Loucy (cell line): ENCODE measurements around the gene IL2RG.

ENCODE experiments used
- H2AFZ ChIP-seq: fragments of 200-600 bp; sonication (generic); 2 replicates; pipeline ENCODE4 v1.6.0; 2016; ENCODE audit warnings: antibody characterized with exemption, mild to moderate bottlenecking, low read length, moderate library complexity
- H3F3A ChIP-seq: fragments of 200-600 bp; 2 replicates; pipeline ENCODE4 v1.6.0; 2016; ENCODE audit warnings: antibody characterized with exemption, low read depth, mild to moderate bottlenecking
- H3K27me3 ChIP-seq: fragments of 200-600 bp; sonication (generic); 2 replicates; pipeline ENCODE4 v1.6.1; 2014; ENCODE audit warnings: low read length, mild to moderate bottlenecking; ENCODE audit not compliant: insufficient read depth, poor library complexity, severe bottlenecking
- H3K36me3 ChIP-seq: fragments of 200-600 bp; sonication (generic); 2 replicates; pipeline ENCODE4 v1.6.1; 2016; ENCODE audit warnings: low read length; ENCODE audit not compliant: insufficient read depth
- H3K4me1 ChIP-seq: fragments of 200-600 bp; sonication (generic); 2 replicates; pipeline ENCODE4 v1.5.1; 2014; ENCODE audit warnings: low read length, mild to moderate bottlenecking; ENCODE audit not compliant: insufficient read depth, poor library complexity, severe bottlenecking
- H3K4me2 ChIP-seq: fragments of 200-600 bp; sonication (generic); 2 replicates; pipeline ENCODE4 v1.6.0; 2014; ENCODE audit warnings: antibody characterized with exemption, low read length, low read depth, mild to moderate bottlenecking; ENCODE audit not compliant: poor library complexity, severe bottlenecking
- H3K4me3 ChIP-seq: fragments of 200-600 bp; sonication (generic); 2 replicates; pipeline ENCODE4 v1.5.1; 2014; ENCODE audit warnings: low read length, mild to moderate bottlenecking, mixed read lengths; ENCODE audit not compliant: poor library complexity, severe bottlenecking
- H3K79me2 ChIP-seq: fragments of 200-600 bp; sonication (generic); 2 replicates; pipeline ENCODE4 v1.6.1; 2014; ENCODE audit warnings: low read length; ENCODE audit not compliant: insufficient read depth
- H3K9ac ChIP-seq: fragments of 200-600 bp; sonication (generic); 2 replicates; pipeline ENCODE4 v1.6.0; 2014; ENCODE audit warnings: mild to moderate bottlenecking, low read depth, low read length, moderate library complexity; ENCODE audit not compliant: poor library complexity, severe bottlenecking
- H3K9me2 ChIP-seq: fragments of 200-600 bp; sonication (generic); replicated peaks from 2 replicates; pipeline ENCODE4 v1.6.1; 2016; ENCODE audit warnings: low read depth, low read length, mixed read lengths
- H3K9me3 ChIP-seq: fragments of 200-600 bp; sonication (generic); 2 replicates; pipeline ENCODE4 v1.6.1; 2014; ENCODE audit warnings: mild to moderate bottlenecking, antibody characterized with exemption, low read length, low read depth; ENCODE audit not compliant: insufficient read depth
- H4K20me1 ChIP-seq: fragments of 200-600 bp; sonication (generic); 2 replicates; pipeline ENCODE4 v1.6.0; 2014; ENCODE audit warnings: antibody characterized with exemption, low read length, mild to moderate bottlenecking; ENCODE audit not compliant: insufficient read depth, poor library complexity, severe bottlenecking
- CTCF ChIP-seq: fragments of 200-600 bp; sonication (generic); conservative IDR thresholded peaks from 2 replicates; pipeline ENCODE4 v1.5.1; 2014; ENCODE audit warnings: mild to moderate bottlenecking, antibody characterized with exemption, low read length
- EZH2phosphoT487 ChIP-seq: fragments of 200-600 bp; IDR thresholded peaks from 2 replicates; pipeline ENCODE4 v1.6.1; 2018; ENCODE audit warnings: antibody characterized with exemption, mild to moderate bottlenecking, moderate library complexity, borderline replicate concordance

The IL2RG gene

GRCh38 chrX:71082124-71082647 is 29.2 kb downstream of the IL2RG start:
- Histone ChIP-seq H3K9ac (no peak overlapping the region), H3F3A (no peaks in the 10 kb centered on the region), H4K20me1 (no peaks in the 10 kb centered on the region), H3K9me2 (no peaks in the 10 kb centered on the region), H3K4me2 (no peak overlapping the region), H3K9me3 (no peaks in the 10 kb centered on the region), H3K4me1 (peaks cover 3% of the 10 kb centered on the region), H3K36me3 (no peaks in the 10 kb centered on the region), H3K27me3 (no peaks in the 10 kb centered on the region), H3K79me2 (no peaks in the 10 kb centered on the region), H2AFZ (no peak overlapping the region), H3K4me3 (no peak overlapping the region)
- TF ChIP-seq EZH2phosphoT487 (no peak), CTCF (no peak)

- Histone ChIP-seq H3K4me3 (no peak overlapping the region), H4K20me1 (no peaks in the 10 kb centered on the region), H3F3A (no peaks in the 10 kb centered on the region), H3K9me3 (no peaks in the 10 kb centered on the region), H2AFZ (peak overlapping the region; percentile 49; the same call in 1 of the 2 replicates), H3K9me2 (no peaks in the 10 kb centered on the region), H3K27me3 (no peaks in the 10 kb centered on the region), H3K4me1 (peaks cover 3% of the 10 kb centered on the region), H3K9ac (no peak overlapping the region), H3K4me2 (no peak overlapping the region), H3K79me2 (no peaks in the 10 kb centered on the region), H3K36me3 (no peaks in the 10 kb centered on the region)
- TF ChIP-seq EZH2phosphoT487: no peak
- no peak for TF ChIP-seq CTCF
Measured at GRCh38 chrX:71081330-71082123, 29.9 kb downstream of the IL2RG start.

- Histone ChIP-seq H3K79me2 (peaks cover 23% of the 10 kb centered on the region), H3K9me3 (no peaks in the 10 kb centered on the region), H3K4me3 (no peak overlapping the region), H2AFZ (peak overlapping the region; percentile 32; the same call in 1 of the 2 replicates), H3K27me3 (no peaks in the 10 kb centered on the region), H3F3A (no peaks in the 10 kb centered on the region), H3K4me1 (peaks cover 9% of the 10 kb centered on the region), H3K4me2 (no peak overlapping the region), H4K20me1 (peaks cover 6% of the 10 kb centered on the region), H3K9ac (no peak overlapping the region), H3K9me2 (no peaks in the 10 kb centered on the region), H3K36me3 (no peaks in the 10 kb centered on the region)
- TF ChIP-seq CTCF: no peak
- TF ChIP-seq EZH2phosphoT487: no peak
Measured at GRCh38 chrX:71070531-71070930, 40.8 kb downstream of the IL2RG start.
